Erythroblast (primary cell): ENCODE data around the gene TSPAN2.

Source experiments
- GATA1 ChIP-seq: IDR thresholded peaks from 2 replicates; pipeline ENCODE4 v1.6.1; 2011; ENCODE audit warnings: low read depth, mild to moderate bottlenecking, control low read depth, low read length, moderate library complexity
- POLR2A ChIP-seq: IDR thresholded peaks from 2 replicates; pipeline ENCODE4 v1.6.1; 2011; ENCODE audit warnings: mild to moderate bottlenecking, low read length

DNA sequence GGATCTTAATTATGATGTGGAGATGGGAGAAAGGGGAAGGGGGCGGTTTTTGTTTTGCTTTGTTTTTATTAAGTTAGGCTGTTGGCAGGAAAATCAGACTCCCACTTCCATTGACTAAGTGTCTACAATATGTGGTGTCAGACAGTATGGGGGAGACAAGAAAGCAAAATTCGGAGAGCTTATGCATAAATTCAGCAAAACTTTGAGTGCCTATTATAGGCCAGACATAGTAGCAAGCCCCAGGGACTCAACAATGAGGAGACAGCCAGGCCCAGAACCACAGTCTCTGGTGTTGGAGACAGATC lies 835 bp upstream of the TSPAN2 start:
- TF ChIP-seq POLR2A = no peak
- TF ChIP-seq GATA1 = no peak
